Measurements from ENCODE around the gene TMEM219.

The TMEM219 gene

GRCh38 chr16:29983420-29984136 is 21.7 kb downstream of the TMEM219 start:
- TF ChIP-seq GATA3 (IDR thresholded peaks at IDR 0.05; ENCODE audit: low read depth, low read length) (no peak), GATA2 (IDR thresholded peaks at IDR 0.05; ENCODE audit: low read depth, low read length) (no peak)

- TF ChIP-seq GATA2 (IDR thresholded peaks at IDR 0.05; ENCODE audit: low read depth, low read length): no peak
- TF ChIP-seq GATA3 (IDR thresholded peaks at IDR 0.05; ENCODE audit: low read depth, low read length): no peak
Measured at GRCh38 chr16:29984137-29984763, 22.4 kb downstream of the TMEM219 start.

- TF ChIP-seq GATA3 (IDR thresholded peaks at IDR 0.05; ENCODE audit: low read depth, low read length) (no peak), GATA2 (IDR thresholded peaks at IDR 0.05; ENCODE audit: low read depth, low read length) (no peak)
Measured at GRCh38 chr16:29984764-29985147, 22.9 kb downstream of the TMEM219 start.

GRCh38 chr16:29985271-29985811 is 23.5 kb downstream of the TMEM219 start:
- TF ChIP-seq GATA2 (IDR thresholded peaks at IDR 0.05; ENCODE audit: low read depth, low read length) (no peak), GATA3 (IDR thresholded peaks at IDR 0.05; ENCODE audit: low read depth, low read length) (no peak)

- no peak for TF ChIP-seq GATA3 (IDR thresholded peaks at IDR 0.05; ENCODE audit: low read depth, low read length)
- no peak for TF ChIP-seq GATA2 (IDR thresholded peaks at IDR 0.05; ENCODE audit: low read depth, low read length)
Measured at GRCh38 chr16:29986231-29986630, 24.4 kb downstream of the TMEM219 start.

- TF ChIP-seq GATA3 (IDR thresholded peaks at IDR 0.05; ENCODE audit: low read depth, low read length) (no peak), GATA2 (IDR thresholded peaks at IDR 0.05; ENCODE audit: low read depth, low read length) (no peak)
Measured at GRCh38 chr16:29986931-29987330, 25.1 kb downstream of the TMEM219 start.

- TF ChIP-seq GATA2 (IDR thresholded peaks at IDR 0.05; ENCODE audit: low read depth, low read length): no peak
- no peak for TF ChIP-seq GATA3 (IDR thresholded peaks at IDR 0.05; ENCODE audit: low read depth, low read length)
Measured at GRCh38 chr16:29987371-29988085, 25.6 kb downstream of the TMEM219 start.

GRCh38 chr16:29988346-29989075 is 26.6 kb downstream of the TMEM219 start:
- TF ChIP-seq GATA2 (IDR thresholded peaks at IDR 0.05; ENCODE audit: low read depth, low read length) (no peak), GATA3 (IDR thresholded peaks at IDR 0.05; ENCODE audit: low read depth, low read length) (no peak)

- no peak for TF ChIP-seq GATA2 (IDR thresholded peaks at IDR 0.05; ENCODE audit: low read depth, low read length)
- TF ChIP-seq GATA3 (IDR thresholded peaks at IDR 0.05; ENCODE audit: low read depth, low read length): no peak
Measured at GRCh38 chr16:29989111-29989858, 27.4 kb downstream of the TMEM219 start.

- TF ChIP-seq GATA2 (IDR thresholded peaks at IDR 0.05; ENCODE audit: low read depth, low read length) (no peak), GATA3 (IDR thresholded peaks at IDR 0.05; ENCODE audit: low read depth, low read length) (no peak)
Measured at GRCh38 chr16:29990034-29990433, 28.2 kb downstream of the TMEM219 start.

GRCh38 chr16:29990883-29991570 is 29.1 kb downstream of the TMEM219 start:
- TF ChIP-seq GATA2 (IDR thresholded peaks at IDR 0.05; ENCODE audit: low read depth, low read length): no peak
- TF ChIP-seq GATA3 (IDR thresholded peaks at IDR 0.05; ENCODE audit: low read depth, low read length): no peak

- no peak for TF ChIP-seq GATA3 (IDR thresholded peaks at IDR 0.05; ENCODE audit: low read depth, low read length)
- TF ChIP-seq GATA2 (IDR thresholded peaks at IDR 0.05; ENCODE audit: low read depth, low read length): no peak
Measured at GRCh38 chr16:29991571-29991904, 29.7 kb downstream of the TMEM219 start.

All from SH-SY5Y (cell line).